HG02571 (cell line): Measurements from ENCODE around the gene TSPYL2.
A peak's percentile ranks its signal among the peaks of the same experiment; 100 is the strongest.

ENCODE experiments used
- ATAC-seq: cut with Tn5 transposase; IDR thresholded peaks from one replicate; pipeline ENCODE4 v1.9.1; 2021; ENCODE audit warnings: mild to moderate bottlenecking, moderate library complexity; ENCODE audit not compliant: unreplicated experiment

Gene TSPYL2

DNA sequence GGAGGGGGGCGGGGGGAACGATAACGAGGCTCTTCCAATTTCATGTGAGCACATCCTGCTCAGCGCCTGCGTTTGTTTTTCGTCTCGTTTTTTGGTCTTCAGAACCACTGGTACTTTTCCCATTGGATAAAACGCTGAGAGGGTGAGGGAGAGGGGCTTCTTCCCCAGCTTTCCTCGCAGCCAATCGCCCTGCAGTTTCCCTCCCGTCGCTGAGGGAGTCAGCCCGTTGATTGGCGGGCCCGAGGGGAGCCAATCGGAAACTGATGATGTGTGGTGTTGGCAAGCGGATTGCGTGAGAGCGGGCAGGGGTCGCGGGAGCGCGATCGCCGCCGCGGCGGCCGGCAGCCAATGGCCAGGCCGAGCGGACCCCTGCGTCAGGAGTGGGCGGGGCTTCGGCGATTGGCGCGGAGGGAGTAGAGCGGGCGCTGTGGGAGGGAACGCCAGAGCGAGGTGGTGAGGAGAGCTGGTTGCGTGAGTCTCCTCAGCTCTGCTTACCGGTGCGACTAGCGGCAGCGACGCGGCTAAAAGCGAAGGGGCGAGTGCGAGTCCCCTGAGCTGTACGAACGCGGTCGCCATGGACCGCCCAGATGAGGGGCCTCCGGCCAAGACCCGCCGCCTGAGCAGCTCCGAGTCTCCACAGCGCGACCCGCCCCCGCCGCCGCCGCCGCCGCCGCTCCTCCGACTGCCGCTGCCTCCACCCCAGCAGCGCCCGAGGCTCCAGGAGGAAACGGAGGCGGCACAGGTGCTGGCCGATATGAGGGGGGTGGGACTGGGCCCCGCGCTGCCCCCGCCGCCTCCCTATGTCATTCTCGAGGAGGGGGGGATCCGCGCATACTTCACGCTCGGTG is at the start of gene TSPYL2:
TSS of gene TSPYL2 (plus strand) at position 443 of the 848 bp plus-strand sequence. CDS start at position 575, 132 bp downstream.
- ATAC-seq, result peak; percentile 91

DNA sequence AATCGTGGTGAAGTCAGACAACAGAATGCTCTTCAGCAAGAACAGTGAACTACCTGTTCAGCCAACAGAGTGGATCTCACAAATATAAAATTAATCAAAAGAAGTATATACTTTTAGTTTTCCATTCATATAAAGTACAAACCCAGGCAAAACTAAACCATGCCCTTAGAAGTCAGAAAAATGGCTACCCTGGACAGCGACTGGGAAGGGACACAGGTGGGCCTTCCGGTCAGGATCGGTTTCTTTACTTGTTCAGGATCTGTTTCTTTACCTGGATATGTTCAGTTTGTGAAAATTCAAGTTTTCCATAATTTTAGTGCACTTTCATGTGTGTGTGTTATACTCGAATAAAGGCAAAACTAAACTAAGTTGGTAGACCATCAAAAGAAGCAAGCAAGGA is 46.0 kb upstream of the TSPYL2 start:
- no peak for ATAC-seq

- no peak for ATAC-seq
These were observed 42.9 kb upstream of the TSPYL2 start for GRCh38 chrX:53039236-53039635.

GRCh38 chrX:53044995-53045394 is 37.2 kb upstream of the TSPYL2 start:
- ATAC-seq, result no peak

DNA sequence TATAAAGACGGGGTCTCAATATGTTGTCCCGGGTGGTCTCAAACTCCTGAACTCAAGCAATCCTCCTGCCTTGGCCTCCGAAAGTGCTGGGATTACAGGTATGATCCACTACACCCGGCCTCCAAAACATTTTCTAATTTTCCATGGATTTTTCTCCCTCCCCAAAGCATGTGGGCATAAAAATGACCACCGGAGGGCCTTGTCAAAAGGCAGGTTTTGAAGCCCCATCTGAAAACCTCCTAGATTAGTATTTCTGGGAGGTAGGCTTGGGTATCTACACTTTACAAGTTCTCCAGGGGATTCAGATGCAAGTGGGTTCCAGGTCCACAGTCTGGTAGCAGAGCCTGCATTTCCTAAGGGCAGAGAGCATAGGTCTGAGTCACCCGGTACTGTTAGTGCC is 34.9 kb upstream of the TSPYL2 start:
- ATAC-seq, result no peak

GRCh38 chrX:53048169-53049126 is 33.7 kb upstream of the TSPYL2 start, which contains the start of gene GPR173:
Gene GPR173, plus strand, starts transcription at chrX:53048789. Its CDS starts 27,833 bp downstream, at chrX:53076622.
- ATAC-seq, result no peak

GRCh38 chrX:53049127-53049517 is 33.0 kb upstream of the TSPYL2 start:
- ATAC-seq, result no peak

- ATAC-seq, result no peak
These were observed 31.3 kb upstream of the TSPYL2 start for GRCh38 chrX:53050841-53051240.

DNA sequence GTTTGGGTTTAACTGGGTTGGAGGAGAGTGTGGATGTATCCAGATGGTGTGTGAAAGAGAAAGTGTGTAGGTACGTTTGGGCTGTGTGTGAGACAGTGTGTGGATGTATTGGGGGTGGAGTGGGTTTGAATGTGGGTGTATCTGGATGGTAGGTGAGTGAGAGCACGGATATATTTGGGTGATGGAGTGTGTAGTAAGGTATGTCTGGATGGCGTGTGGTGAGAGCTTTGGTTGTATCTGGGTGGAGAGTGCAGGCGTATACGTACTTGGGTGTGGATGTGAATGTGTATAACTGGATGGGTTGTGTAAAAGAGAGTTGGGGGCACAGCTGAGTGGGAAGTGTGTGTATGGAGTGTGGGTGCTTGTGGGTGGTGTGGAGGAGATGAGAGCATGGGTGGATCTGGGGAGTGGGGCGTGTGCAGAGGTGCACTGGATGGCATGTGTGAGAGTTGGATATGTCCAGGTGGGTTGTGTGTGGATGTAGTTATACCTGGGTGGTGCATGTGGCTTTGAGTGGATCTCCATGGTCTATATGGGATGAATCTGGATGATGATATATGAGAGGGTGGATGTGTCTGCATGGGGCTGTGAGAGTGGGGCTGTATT is 26.8 kb upstream of the TSPYL2 start:
- ATAC-seq, result no peak

- ATAC-seq, result no peak
These were observed 25.9 kb upstream of the TSPYL2 start for GRCh38 chrX:53056292-53056691.

GRCh38 chrX:53065104-53065503 is 17.1 kb upstream of the TSPYL2 start:
- ATAC-seq, result no peak

DNA sequence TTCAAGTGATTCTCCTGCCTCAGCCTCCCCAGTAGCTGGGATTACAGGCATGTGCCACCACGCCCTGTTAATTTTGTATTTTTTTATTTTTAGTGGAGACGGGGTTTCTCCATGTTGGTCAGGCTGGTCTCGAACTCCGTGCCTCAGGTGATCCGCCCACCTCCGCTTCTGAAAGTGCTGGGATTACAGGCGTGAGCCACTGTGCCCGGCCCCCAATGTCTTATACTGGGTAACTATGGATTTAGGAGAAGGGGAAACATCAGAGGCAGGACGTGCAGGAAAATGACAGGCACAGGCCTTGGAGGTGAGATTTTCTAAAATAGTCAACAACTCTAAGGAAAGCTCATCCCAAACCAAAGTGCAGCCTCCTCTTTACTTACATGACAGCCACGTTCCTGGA is 11.1 kb upstream of the TSPYL2 start:
- no peak for ATAC-seq

DNA sequence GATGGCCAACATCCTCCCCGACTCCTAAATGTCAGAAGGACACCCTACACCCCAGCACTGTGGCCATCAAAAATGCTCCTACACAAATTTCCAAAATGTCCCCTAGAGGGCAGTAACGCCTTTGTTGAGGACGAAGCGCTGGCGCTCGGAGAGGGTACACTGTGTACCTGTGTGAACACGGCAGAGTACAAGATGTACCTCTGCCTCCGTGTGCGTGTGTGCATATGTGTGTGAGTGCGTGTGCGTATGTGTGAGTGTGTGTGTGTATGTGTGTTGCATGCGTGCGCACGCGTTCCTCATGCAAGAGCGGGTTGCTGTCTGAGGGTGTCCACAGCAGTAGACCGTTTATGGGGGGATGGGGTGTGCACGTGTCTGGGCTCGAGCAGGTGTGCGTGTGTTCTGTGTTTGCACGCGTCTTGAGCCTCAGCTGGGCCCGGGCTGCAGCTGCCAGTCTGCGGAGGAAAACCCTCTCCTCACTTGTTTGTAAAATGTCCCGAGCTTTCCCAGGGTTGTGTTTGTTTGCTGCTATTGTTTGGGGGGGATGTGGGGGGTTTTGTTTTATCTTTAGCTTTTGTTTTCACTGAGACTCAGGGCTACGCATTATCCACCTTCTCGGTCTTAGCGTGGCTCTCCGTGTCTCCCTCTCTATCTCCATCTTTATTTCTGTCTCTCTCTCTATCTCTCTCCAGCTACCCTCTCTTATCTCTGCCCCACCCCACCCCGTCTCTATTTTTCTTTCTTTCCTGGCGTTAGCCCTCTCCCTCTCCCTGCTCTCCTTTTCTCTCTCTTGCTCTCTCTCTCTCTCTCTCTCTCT is 10.4 kb upstream of the TSPYL2 start:
- ATAC-seq, result peak; percentile 60

GRCh38 chrX:53072418-53073114 is 9.6 kb upstream of the TSPYL2 start:
- no peak for ATAC-seq

GRCh38 chrX:53073115-53073586 is 9.0 kb upstream of the TSPYL2 start:
- ATAC-seq, result no peak

DNA sequence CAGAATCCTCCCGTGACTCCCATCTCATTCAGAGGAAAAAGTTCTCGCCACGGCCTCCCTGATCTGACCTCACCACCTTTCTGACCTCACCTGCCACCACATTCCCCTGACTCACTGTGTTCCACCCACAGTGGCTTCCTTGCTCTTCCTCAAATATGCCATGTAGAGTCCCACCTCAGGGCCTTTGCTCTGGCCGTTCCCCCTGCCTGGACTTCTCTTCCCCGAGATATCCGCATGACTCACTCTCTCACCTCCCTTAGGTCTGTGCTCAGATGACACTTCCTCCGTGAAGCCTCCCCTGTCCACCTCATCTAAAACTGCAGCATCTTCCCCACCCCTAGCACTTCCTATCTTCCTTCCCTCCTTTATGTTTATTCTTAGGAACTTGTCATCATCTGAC is 7.2 kb upstream of the TSPYL2 start:
- ATAC-seq, result no peak

DNA sequence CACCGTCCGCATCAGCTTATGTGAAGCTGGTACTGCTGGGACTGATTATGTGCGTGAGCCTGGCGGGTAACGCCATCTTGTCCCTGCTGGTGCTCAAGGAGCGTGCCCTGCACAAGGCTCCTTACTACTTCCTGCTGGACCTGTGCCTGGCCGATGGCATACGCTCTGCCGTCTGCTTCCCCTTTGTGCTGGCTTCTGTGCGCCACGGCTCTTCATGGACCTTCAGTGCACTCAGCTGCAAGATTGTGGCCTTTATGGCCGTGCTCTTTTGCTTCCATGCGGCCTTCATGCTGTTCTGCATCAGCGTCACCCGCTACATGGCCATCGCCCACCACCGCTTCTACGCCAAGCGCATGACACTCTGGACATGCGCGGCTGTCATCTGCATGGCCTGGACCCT is 5.5 kb upstream of the TSPYL2 start:
- no peak for ATAC-seq

DNA sequence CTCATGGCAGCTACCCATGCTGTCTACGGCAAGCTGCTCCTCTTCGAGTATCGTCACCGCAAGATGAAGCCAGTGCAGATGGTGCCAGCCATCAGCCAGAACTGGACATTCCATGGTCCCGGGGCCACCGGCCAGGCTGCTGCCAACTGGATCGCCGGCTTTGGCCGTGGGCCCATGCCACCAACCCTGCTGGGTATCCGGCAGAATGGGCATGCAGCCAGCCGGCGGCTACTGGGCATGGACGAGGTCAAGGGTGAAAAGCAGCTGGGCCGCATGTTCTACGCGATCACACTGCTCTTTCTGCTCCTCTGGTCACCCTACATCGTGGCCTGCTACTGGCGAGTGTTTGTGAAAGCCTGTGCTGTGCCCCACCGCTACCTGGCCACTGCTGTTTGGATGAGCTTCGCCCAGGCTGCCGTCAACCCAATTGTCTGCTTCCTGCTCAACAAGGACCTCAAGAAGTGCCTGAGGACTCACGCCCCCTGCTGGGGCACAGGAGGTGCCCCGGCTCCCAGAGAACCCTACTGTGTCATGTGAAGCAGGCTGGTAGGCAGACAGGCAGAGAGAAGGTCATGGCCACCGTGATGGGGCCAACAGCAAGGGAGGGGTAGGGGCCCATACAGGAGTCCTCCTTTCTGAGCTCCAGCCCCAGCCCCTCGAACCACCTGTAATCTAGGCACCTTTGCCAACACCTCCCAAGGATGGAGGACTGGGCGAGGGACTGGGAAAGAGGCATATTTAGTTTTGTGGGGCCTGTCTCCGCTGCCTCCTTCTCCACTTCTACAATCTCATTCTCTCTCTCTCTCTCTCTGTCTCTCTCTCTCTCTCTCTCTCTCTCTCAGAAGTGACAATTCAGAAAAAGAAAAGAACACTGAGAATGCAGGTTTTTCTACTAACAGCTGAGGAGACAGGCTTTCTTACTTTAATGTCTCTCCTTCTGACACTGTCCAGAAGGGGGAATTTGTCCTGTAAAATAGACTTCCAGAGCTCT is 4.7 kb upstream of the TSPYL2 start:
- ATAC-seq, result no peak
